B cell (primary cell): ENCODE data around the gene PPM1M. TPM values are rescaled to one million over a fixed set of nuclear protein-coding genes. Genes with fewer than 3 reads are reported as not detected.

Experiments used
- ATAC-seq: fragments of 200-7000 bp; cut with Tn5 transposase; one replicate; pipeline ENCODE4 v1.10.0; 2021; ENCODE audit warnings: low read depth, mild to moderate bottlenecking, moderate number of reproducible peaks, moderate library complexity
- CTCF ChIA-PET: fragments of 350-600 bp; sonication (Branson Sonifier 250); formaldehyde crosslinking; loops from one replicate; lab custom pipeline; 2021; ENCODE audit warnings: antibody characterized with exemption, inconsistent platforms; lab: Charles Lee
- POLR2A ChIA-PET: fragments of 350-600 bp; sonication (Branson Sonifier 250); formaldehyde crosslinking; loops from one replicate; lab custom pipeline; 2021; ENCODE audit warnings: antibody characterized with exemption; lab: Charles Lee
- DNase-seq: peaks from one replicate; pipeline ENCODE4 v3.0.0; 2013
- H2AFZ ChIP-seq: 2 replicates; pipeline ENCODE4 v1.6.1; 2012; ENCODE audit warnings: mild to moderate bottlenecking, low read depth, low read length; ENCODE audit not compliant: insufficient read depth, poor library complexity, severe bottlenecking
- H3K27ac ChIP-seq, 2 donors: 1 replicate in 1 of 2; 2 replicates in 1 of 2; pipeline ENCODE4 v1.5.1; 2012 to 2013; ENCODE audit warnings: low read length in 2 of 2, mild to moderate bottlenecking in 2 of 2, moderate library complexity in 1 of 2
- H3K27me3 ChIP-seq, 4 experiments: fragments of 200-600 bp in 1 of 4; sonication (generic) in 1 of 4; replicated peaks in 1 of 4; 1 replicate in 2 of 4; 2 replicates in 2 of 4; pipeline versions ENCODE4 v1.6.1 to v1.7.0; 2013 to 2016; ENCODE audit warnings: low read length in 3 of 4, mild to moderate bottlenecking in 2 of 4, mixed read lengths in 1 of 4, moderate library complexity in 1 of 4; ENCODE audit not compliant: insufficient read depth in 4 of 4, control insufficient read depth in 3 of 4; ENCODE audit errors: control extremely low read depth in 1 of 4
- H3K36me3 ChIP-seq, 2 experiments: replicated peaks in 1 of 2; 1 replicate in 1 of 2; 2 replicates in 1 of 2; pipeline versions ENCODE4 v1.6.1 to v1.7.1; 2013; ENCODE audit warnings: low read length in 1 of 2; ENCODE audit not compliant: insufficient read depth in 2 of 2, control insufficient read depth in 1 of 2; ENCODE audit errors: control extremely low read depth in 1 of 2, extremely low read depth in 1 of 2
- H3K4me1 ChIP-seq, 2 donors: fragments of 200-600 bp in 1 of 2; sonication (generic) in 1 of 2; 1 replicate in 1 of 2; 2 replicates in 1 of 2; pipeline versions ENCODE4 v1.5.1 to v1.6.1; 2013 to 2017; ENCODE audit warnings: low read length in 2 of 2; ENCODE audit not compliant: control insufficient read depth in 2 of 2, insufficient read depth in 2 of 2
- H3K4me2 ChIP-seq: replicated peaks from 2 replicates; pipeline ENCODE3; 2012; ENCODE audit warnings: mild to moderate bottlenecking, low read depth, low read length; ENCODE audit not compliant: poor library complexity, severe bottlenecking
- H3K4me3 ChIP-seq, 5 experiments: fragments of 200-600 bp in 1 of 5; sonication (generic) in 1 of 5; 1 replicate in 3 of 5; 2 replicates in 2 of 5; pipeline versions ENCODE4 v1.5.1 to v1.7.0; 2011 to 2016; ENCODE audit warnings: low read length in 4 of 5, mild to moderate bottlenecking in 4 of 5, low read depth in 2 of 5, control low read depth in 1 of 5, moderate library complexity in 1 of 5; ENCODE audit not compliant: insufficient read depth in 1 of 5; ENCODE audit errors: control extremely low read depth in 1 of 5, extremely low read depth in 1 of 5
- H3K79me2 ChIP-seq: fragments of 200-600 bp; sonication (generic); one replicate; pipeline ENCODE4 v1.6.0; 2016; ENCODE audit warnings: low read length; ENCODE audit not compliant: control insufficient read depth, insufficient read depth
- H3K9ac ChIP-seq: fragments of 200-600 bp; sonication (generic); 2 replicates; pipeline ENCODE4 v1.6.1; 2017; ENCODE audit warnings: mild to moderate bottlenecking, low read length, moderate library complexity
- H3K9me3 ChIP-seq, 3 donors: one replicate each; pipeline versions ENCODE4 v1.6.1 to v1.7.1; 2013; ENCODE audit warnings: low read length in 2 of 3; ENCODE audit not compliant: control insufficient read depth in 2 of 3, insufficient read depth in 1 of 3; ENCODE audit errors: control extremely low read depth in 1 of 3
- H4K20me1 ChIP-seq: 2 replicates; pipeline ENCODE4 v1.6.0; 2012; ENCODE audit warnings: mild to moderate bottlenecking, low read length; ENCODE audit not compliant: insufficient read depth, control insufficient read depth, poor library complexity, severe bottlenecking
- H3K27ac Mint-ChIP-seq: one replicate; pipeline ENCODE4 v1.8.0; 2021; ENCODE audit warnings: mixed read lengths
- H3K27me3 Mint-ChIP-seq: one replicate; pipeline ENCODE4 v1.8.0; 2021; ENCODE audit warnings: mixed read lengths
- H3K4me1 Mint-ChIP-seq: one replicate; pipeline ENCODE4 v1.8.0; 2021; ENCODE audit warnings: mixed read lengths
- H3K4me3 Mint-ChIP-seq: one replicate; pipeline ENCODE4 v1.8.0; 2021; ENCODE audit warnings: mixed read lengths
- H3K9me3 Mint-ChIP-seq: one replicate; pipeline ENCODE4 v1.8.0; 2022; ENCODE audit warnings: mixed read lengths; ENCODE audit not compliant: insufficient read depth
- CTCF ChIP-seq: fragments of 200-600 bp; IDR thresholded peaks from one replicate; pipeline ENCODE4 v1.8.0; 2022; ENCODE audit warnings: antibody characterized with exemption, mild to moderate bottlenecking
- EZH2 ChIP-seq: IDR thresholded peaks from 2 replicates; pipeline ENCODE4 v1.6.1; 2012; ENCODE audit warnings: borderline replicate concordance, low read depth, mild to moderate bottlenecking, moderate library complexity, low read length; ENCODE audit not compliant: insufficient read depth, poor library complexity, severe bottlenecking
- WGBS: methylation state at CpG from one replicate; pipeline ENCODE4 v1.1.5; 2013; ENCODE audit warnings: missing lambda C conversion rate; ENCODE audit not compliant: insufficient coverage; 5-methylcytosine and 5-hydroxymethylcytosine counted together
- intact Hi-C: fragments of 100-400 bp; cut with micrococcal nuclease; formaldehyde crosslinking; loops from one replicate; pipeline ENCODE4 v1.10.0; 2022
- polyA plus RNA-seq: library from polyadenylated mRNA; depleted of rRNA; stranded (reverse); fragments of >200 nt; gene quantifications from 2 replicates; pipeline ENCODE4 v1.2.3, GENCODE V29; 2012
- total RNA-seq, 2 donors: library from RNA; stranded (reverse); fragments of 120-200 nt in 1 of 2; gene quantifications; 1 replicate in 1 of 2; 2 replicates in 1 of 2; pipeline versions ENCODE4 v1.2.3 to v1.2.4, GENCODE V29; 2013 to 2022

Gene PPM1M
- total and polyA plus RNA-seq, 2 donors (not counting 1 experiment from before 2014, with no cell fraction given): 45.0 to 65.2 TPM

DNA sequence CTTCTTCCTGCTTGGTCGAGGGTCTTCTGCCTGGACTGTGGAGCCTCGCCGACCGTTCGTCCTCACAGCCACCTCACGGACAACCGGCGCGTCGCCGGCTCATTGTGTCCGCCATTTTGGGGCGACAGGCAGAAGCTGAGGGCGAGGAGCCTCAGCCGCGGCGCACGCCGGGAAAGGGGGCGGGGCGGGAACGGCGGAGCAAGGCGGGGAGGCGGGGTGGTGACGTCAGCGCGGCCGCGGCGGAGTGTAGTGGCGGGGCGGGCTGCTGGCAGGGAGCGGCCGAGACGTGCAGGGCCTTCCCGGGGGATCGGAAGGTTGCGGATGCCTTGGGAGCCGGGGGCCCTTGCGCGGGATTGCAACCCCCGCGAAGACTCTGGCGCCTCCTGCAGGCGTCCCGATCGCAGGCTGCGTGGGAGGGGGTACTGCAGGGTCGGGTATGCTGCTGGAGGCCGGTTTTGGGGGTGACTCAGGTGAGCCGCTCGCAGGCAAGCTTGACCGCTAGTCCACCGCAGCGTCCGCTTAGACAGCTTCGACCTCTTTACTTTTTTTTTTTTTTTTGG lies 33.0 kb downstream of the PPM1M start, which contains the start of gene WDR82:
Gene WDR82, minus strand, starts transcription at position 140 of the 560 bp plus-strand sequence. CDS start 288 bp downstream, outside the sequence.
- DNase-seq: peak; percentile 95
- peak within 1 kb of the TSS; percentile 95 for H3K4me3 Mint-ChIP-seq
- peaks cover 35 to 51% of the 10 kb centered on the region in 2 donors for H3K4me1 ChIP-seq
- ChIA-PET CTCF (interaction anchor here (0.7 to 17.5 kb wide), 14 partner anchors 11 to 168 kb away, joined by 3 to 265 read pairs (median 6); partner anchors contain the start of genes GLYCTK, TLR9 and TWF2), POLR2A (interaction anchor here (0.7 to 5.0 kb wide), 15 partner anchors 10 to 283 kb away, joined by 3 to 52 read pairs (median 5); partner anchors contain the start of genes GLYCTK, RPL29, TLR9 and TWF2)
- peaks cover 31% of the 10 kb centered on the region for H4K20me1 ChIP-seq
- intact Hi-C loops: loop anchor here (1.0 to 5.0 kb wide), 10 partner anchors 9 to 281 kb away; partner anchors contain the start of genes DUSP7, GLYCTK, POC1A and PPM1M
- WGBS: under 1% methylated on average over 58 of the region's 58 CpGs
- no peaks in the 10 kb centered on the region for H3K9me3 ChIP-seq
- peak within 1 kb of the TSS; percentile 100 for H3K27ac Mint-ChIP-seq
- H3K27me3 Mint-ChIP-seq: no peaks in the 10 kb centered on the region
- peak within 1 kb of the TSS; percentile 80 for H3K9ac ChIP-seq
- no peaks in the 10 kb centered on the region for H3K9me3 Mint-ChIP-seq
- H3K27ac ChIP-seq: peak within 1 kb of the TSS; percentile 83 to 87
- peaks cover 47% of the 10 kb centered on the region for H3K4me1 Mint-ChIP-seq
- H3K4me2 ChIP-seq: peak within 1 kb of the TSS; percentile 79
- peak; percentile 86 for ATAC-seq
- H3K36me3 ChIP-seq: peaks cover 0 to 15% of the 10 kb centered on the region in 2 experiments
- H3K4me3 ChIP-seq: peak within 1 kb of the TSS; percentile 67 to 94 (median 77)
- TF ChIP-seq EZH2 (no peak), CTCF (peak; percentile 24)
- H2AFZ ChIP-seq: peak within 1 kb of the TSS; percentile 78
- H3K79me2 ChIP-seq: peaks cover 63% of the 10 kb centered on the region
- no peaks in the 10 kb centered on the region for H3K27me3 ChIP-seq
